GM12878 (cell line): ENCODE results near the gene YKT6. TPM values are rescaled to one million over a fixed set of nuclear protein-coding genes. Genes with fewer than 3 reads are reported as not detected.

Experiments used
- ASH2L ChIP-seq: fragments of 300-600, 200-600 bp; sonication (generic); IDR thresholded peaks from 2 replicates; pipeline ENCODE4 v1.6.1; 2017; ENCODE audit warnings: low read depth, mild to moderate bottlenecking, borderline replicate concordance
- CREM ChIP-seq: IDR thresholded peaks from 2 replicates; pipeline ENCODE4 v1.6.1; 2014; ENCODE audit warnings: antibody characterized with exemption, low read depth
- EGR1 ChIP-seq, 2 experiments: IDR thresholded peaks; 1 replicate in 1 of 2; 2 replicates in 1 of 2; pipeline ENCODE4 v1.6.1; 2011 to 2012; ENCODE audit warnings: low read depth in 2 of 2, low read length in 2 of 2, borderline replicate concordance in 1 of 2, mild to moderate bottlenecking in 1 of 2, moderate library complexity in 1 of 2
- ESRRA ChIP-seq: IDR thresholded peaks from 2 replicates; pipeline ENCODE4 v1.6.1; 2012; ENCODE audit warnings: mild to moderate bottlenecking, low read length, improper control_type of control experiment
- HCFC1 ChIP-seq: fragments of 150-350 bp; IDR thresholded peaks from 2 replicates; pipeline ENCODE4 v1.6.1; 2014; ENCODE audit warnings: low read length
- KLF5 ChIP-seq: fragments of 450-650 bp; IDR thresholded peaks from 2 replicates; pipeline ENCODE4 v1.6.1; 2014; ENCODE audit warnings: mild to moderate bottlenecking; ENCODE audit not compliant: partially characterized antibody
- NBN ChIP-seq: fragments of 450-650 bp; IDR thresholded peaks from 2 replicates; pipeline ENCODE4 v1.6.1; 2016
- NR2C1 ChIP-seq: fragments of 450-650 bp; IDR thresholded peaks from 2 replicates; pipeline ENCODE4 v1.6.1; 2017; ENCODE audit warnings: antibody characterized with exemption, mild to moderate bottlenecking, moderate library complexity
- PML ChIP-seq: IDR thresholded peaks from 2 replicates; pipeline ENCODE4 v1.6.1; 2012; ENCODE audit warnings: low read length, inconsistent platforms
- POU2F2 ChIP-seq: IDR thresholded peaks from 3 replicates; pipeline ENCODE4 v1.6.1; 2011; ENCODE audit warnings: low read depth, mild to moderate bottlenecking, low read length, borderline replicate concordance
- YY1 ChIP-seq: IDR thresholded peaks from 2 replicates; pipeline ENCODE4 v1.6.1; 2011; ENCODE audit warnings: low read depth, mild to moderate bottlenecking, low read length
- polyA plus RNA-seq, 11 experiments: library from polyadenylated mRNA; depleted of rRNA in 4 of 11; unstranded in 6 of 11; stranded (reverse) in 5 of 11; fragments of >200 nt; fragmentation: Nextera tagmentation in 4 of 11; fragmentation: Illumina TruSeq in 1 of 11; extraction: Ambion mirVana in 4 of 11; extraction: Trizol in 1 of 11; gene quantifications; 1 replicate in 1 of 11; 2 replicates in 10 of 11; pipeline versions ENCODE4 v1.2.1 to v1.2.3, GENCODE V29; 2011 to 2016; ENCODE audit warnings: inconsistent platforms in 2 of 11, missing spikeins in 2 of 11, low read depth in 1 of 11
- total RNA-seq, 4 experiments: library from RNA; depleted of rRNA in 3 of 4; stranded (reverse); fragments of >200 nt in 3 of 4; fragmentation: Illumina TruSeq in 1 of 4; extraction: Trizol in 1 of 4; gene quantifications; 2 replicates each; pipeline versions ENCODE4 v1.2.1 to v1.2.3, GENCODE V29; 2013 to 2021
- TF ChIP-seq, protein P1 (sequence below): fragments of 450-650 bp; IDR thresholded peaks from 2 replicates; pipeline ENCODE4 v1.6.1; 2018; ENCODE audit warnings: borderline replicate concordance, mild to moderate bottlenecking; ENCODE audit not compliant: partially characterized antibody
- TF ChIP-seq, protein P2 (sequence below), 3 experiments: IDR thresholded peaks in 2 of 3; conservative IDR thresholded peaks in 1 of 3; 2 replicates each; pipeline ENCODE4 v1.5.1; 2011; ENCODE audit warnings: low read depth in 3 of 3, low read length in 3 of 3, mild to moderate bottlenecking in 3 of 3, control low read depth in 2 of 3, moderate library complexity in 2 of 3, inconsistent platforms in 1 of 3, mixed read lengths in 1 of 3; ENCODE audit not compliant: control insufficient read depth in 2 of 3, insufficient read depth in 1 of 3; ENCODE audit errors: extremely low read depth in 1 of 3
- TF ChIP-seq, protein P3 (sequence below): fragments of 450-650 bp; formaldehyde crosslinking; IDR thresholded peaks from 2 replicates; pipeline ENCODE4 v1.5.0; 2022; ENCODE audit warnings: mild to moderate bottlenecking, missing genetic modification characterization
- TF ChIP-seq, protein P4 (sequence below): fragments of 450-650 bp; IDR thresholded peaks from 2 replicates; pipeline ENCODE4 v1.6.1; 2014; ENCODE audit warnings: mild to moderate bottlenecking

Gene YKT6
- total and polyA plus RNA-seq, 10 of the 15 experiments (the other 5 are each of a cell fraction or from before 2014, with no cell fraction given), result 1.7 to 95.2 (median 70.5) TPM

DNA sequence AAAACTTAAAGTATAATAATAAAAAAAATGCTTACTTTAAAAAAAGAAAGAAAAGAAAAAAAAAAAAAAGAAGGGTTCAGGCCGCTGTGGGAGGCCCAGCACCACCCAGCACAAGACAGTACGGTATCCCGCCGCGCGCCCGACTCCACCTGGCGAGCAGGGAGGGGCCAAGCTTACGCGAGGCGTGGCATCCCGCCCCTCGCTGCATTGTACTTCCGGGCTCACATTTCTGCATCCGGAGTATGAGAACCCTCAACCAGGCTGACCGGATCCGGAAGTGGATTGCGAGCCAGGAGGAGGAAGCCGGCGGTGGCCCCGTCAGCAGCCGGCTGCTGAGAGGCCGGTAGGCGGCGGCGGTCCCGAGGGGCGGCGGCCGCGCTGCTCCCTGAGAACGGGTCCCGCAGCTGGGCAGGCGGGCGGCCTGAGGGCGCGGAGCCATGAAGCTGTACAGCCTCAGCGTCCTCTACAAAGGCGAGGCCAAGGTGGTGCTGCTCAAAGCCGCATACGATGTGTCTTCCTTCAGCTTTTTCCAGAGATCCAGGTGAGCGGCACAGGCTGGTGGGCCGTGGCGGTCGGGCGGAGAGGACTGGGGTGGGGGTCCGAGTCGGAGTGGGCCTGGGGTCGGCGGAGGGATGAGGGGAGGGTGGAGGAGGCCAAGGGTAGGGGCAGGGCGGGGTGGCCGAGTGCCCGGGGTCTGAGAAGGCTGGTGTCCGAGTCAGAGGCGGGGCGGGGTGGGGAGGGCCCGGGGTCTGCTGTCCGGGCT lies at the start of gene YKT6 (continued):
- TF ChIP-seq, protein P1, sequence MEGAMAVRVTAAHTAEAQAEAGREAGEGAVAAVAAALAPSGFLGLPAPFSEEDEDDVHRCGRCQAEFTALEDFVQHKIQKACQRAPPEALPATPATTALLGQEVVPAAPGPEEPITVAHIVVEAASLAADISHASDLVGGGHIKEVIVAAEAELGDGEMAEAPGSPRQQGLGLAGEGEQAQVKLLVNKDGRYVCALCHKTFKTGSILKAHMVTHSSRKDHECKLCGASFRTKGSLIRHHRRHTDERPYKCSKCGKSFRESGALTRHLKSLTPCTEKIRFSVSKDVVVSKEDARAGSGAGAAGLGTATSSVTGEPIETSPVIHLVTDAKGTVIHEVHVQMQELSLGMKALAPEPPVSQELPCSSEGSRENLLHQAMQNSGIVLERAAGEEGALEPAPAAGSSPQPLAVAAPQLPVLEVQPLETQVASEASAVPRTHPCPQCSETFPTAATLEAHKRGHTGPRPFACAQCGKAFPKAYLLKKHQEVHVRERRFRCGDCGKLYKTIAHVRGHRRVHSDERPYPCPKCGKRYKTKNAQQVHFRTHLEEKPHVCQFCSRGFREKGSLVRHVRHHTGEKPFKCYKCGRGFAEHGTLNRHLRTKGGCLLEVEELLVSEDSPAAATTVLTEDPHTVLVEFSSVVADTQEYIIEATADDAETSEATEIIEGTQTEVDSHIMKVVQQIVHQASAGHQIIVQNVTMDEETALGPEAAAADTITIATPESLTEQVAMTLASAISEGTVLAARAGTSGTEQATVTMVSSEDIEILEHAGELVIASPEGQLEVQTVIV, result peak; percentile 70
- TF ChIP-seq HCFC1, result peak; percentile 71
- TF ChIP-seq, protein P2, sequence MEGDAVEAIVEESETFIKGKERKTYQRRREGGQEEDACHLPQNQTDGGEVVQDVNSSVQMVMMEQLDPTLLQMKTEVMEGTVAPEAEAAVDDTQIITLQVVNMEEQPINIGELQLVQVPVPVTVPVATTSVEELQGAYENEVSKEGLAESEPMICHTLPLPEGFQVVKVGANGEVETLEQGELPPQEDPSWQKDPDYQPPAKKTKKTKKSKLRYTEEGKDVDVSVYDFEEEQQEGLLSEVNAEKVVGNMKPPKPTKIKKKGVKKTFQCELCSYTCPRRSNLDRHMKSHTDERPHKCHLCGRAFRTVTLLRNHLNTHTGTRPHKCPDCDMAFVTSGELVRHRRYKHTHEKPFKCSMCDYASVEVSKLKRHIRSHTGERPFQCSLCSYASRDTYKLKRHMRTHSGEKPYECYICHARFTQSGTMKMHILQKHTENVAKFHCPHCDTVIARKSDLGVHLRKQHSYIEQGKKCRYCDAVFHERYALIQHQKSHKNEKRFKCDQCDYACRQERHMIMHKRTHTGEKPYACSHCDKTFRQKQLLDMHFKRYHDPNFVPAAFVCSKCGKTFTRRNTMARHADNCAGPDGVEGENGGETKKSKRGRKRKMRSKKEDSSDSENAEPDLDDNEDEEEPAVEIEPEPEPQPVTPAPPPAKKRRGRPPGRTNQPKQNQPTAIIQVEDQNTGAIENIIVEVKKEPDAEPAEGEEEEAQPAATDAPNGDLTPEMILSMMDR (IDR thresholded peaks at IDR 0.05 in 2 of 3, conservative IDR thresholded peaks at IDR 0.05 in 1 of 3; ENCODE audit: control insufficient read depth in 2 of 3, extremely low read depth in 1 of 3, insufficient read depth in 1 of 3, low read depth in 3 of 3, low read length in 3 of 3), result peak; percentile 33 to 58 (median 45); a peak in 5 of 6 replicates
- no peak for TF ChIP-seq ESRRA
- peak; percentile 82; the same call in 1 of the 2 replicates for TF ChIP-seq PML
- TF ChIP-seq CREM, result peak; percentile 73
- TF ChIP-seq ASH2L, result no peak
- TF ChIP-seq, protein P3, sequence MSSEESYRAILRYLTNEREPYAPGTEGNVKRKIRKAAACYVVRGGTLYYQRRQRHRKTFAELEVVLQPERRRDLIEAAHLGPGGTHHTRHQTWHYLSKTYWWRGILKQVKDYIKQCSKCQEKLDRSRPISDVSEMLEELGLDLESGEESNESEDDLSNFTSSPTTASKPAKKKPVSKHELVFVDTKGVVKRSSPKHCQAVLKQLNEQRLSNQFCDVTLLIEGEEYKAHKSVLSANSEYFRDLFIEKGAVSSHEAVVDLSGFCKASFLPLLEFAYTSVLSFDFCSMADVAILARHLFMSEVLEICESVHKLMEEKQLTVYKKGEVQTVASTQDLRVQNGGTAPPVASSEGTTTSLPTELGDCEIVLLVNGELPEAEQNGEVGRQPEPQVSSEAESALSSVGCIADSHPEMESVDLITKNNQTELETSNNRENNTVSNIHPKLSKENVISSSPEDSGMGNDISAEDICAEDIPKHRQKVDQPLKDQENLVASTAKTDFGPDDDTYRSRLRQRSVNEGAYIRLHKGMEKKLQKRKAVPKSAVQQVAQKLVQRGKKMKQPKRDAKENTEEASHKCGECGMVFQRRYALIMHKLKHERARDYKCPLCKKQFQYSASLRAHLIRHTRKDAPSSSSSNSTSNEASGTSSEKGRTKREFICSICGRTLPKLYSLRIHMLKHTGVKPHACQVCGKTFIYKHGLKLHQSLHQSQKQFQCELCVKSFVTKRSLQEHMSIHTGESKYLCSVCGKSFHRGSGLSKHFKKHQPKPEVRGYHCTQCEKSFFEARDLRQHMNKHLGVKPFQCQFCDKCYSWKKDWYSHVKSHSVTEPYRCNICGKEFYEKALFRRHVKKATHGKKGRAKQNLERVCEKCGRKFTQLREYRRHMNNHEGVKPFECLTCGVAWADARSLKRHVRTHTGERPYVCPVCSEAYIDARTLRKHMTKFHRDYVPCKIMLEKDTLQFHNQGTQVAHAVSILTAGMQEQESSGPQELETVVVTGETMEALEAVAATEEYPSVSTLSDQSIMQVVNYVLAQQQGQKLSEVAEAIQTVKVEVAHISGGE (CRISPR knock-in tag), result 0 out of 2 replicates have a peak, but pooled peaks have one; percentile 32
- TF ChIP-seq, protein P4, sequence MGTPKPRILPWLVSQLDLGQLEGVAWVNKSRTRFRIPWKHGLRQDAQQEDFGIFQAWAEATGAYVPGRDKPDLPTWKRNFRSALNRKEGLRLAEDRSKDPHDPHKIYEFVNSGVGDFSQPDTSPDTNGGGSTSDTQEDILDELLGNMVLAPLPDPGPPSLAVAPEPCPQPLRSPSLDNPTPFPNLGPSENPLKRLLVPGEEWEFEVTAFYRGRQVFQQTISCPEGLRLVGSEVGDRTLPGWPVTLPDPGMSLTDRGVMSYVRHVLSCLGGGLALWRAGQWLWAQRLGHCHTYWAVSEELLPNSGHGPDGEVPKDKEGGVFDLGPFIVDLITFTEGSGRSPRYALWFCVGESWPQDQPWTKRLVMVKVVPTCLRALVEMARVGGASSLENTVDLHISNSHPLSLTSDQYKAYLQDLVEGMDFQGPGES, result no peak
- TF ChIP-seq YY1, result peak; percentile 74
- peak; percentile 98 for TF ChIP-seq NR2C1
- TF ChIP-seq NBN, result peak; percentile 60; the same call in 1 of the 2 replicates
- TF ChIP-seq KLF5, result peak; percentile 46
- peak; percentile 55; the same call in 1 of the 3 replicates for TF ChIP-seq POU2F2
- TF ChIP-seq EGR1 (IDR thresholded peaks at IDR 0.05; ENCODE audit: borderline replicate concordance in 1 of 2, low read depth in 2 of 2, low read length in 2 of 2), result peak in 1 of 2 experiments; percentile 43; a peak in 1 of 3 replicates
